ENCODE measurements around the gene KIFC3.
"Not testable (repeated sequence)": the region's sequence is repeated elsewhere in the genome, so short reads cannot be mapped to it uniquely, and the experiment has no call there.

KIFC3 gene

DNA sequence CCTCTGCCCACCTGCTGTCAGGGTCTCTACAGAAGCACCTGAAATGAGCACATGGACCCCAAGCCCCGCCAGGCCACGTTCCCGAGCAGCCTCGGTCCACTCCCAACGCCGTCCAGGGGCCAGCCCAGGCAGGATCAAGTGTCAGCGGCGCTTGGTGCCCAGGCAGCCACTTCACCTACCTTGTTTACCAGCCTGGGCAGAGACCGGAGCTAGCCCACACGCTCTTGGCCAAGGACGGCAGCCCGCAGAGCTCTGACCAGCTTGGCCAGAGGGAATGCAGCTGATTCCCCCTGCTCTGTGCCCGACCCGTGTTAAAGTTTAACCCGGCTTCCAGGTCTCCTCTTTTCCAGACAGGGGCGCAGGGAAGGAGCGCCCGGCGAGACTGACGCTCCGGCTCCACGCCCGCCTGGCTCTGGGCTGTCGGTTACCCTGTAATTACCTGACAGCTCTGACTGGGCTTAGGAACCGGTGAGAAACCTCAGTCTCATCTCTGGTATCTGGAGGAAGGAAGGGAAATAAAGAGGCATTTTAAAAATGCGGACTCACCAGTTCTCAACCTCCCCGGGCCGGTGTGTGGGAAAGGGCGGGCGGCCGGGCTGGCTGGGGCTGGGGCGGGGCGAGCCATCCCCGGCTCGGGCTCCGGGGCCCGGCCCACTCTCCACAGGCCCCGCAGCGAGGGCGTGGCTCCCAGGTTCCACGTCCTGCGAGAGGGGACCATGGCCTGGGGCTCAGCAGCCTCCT lies 4.6 kb downstream of the KIFC3 start:
- DNase-seq (ENCODE audit: low read depth): no peak
- TF ChIP-seq, protein P1, sequence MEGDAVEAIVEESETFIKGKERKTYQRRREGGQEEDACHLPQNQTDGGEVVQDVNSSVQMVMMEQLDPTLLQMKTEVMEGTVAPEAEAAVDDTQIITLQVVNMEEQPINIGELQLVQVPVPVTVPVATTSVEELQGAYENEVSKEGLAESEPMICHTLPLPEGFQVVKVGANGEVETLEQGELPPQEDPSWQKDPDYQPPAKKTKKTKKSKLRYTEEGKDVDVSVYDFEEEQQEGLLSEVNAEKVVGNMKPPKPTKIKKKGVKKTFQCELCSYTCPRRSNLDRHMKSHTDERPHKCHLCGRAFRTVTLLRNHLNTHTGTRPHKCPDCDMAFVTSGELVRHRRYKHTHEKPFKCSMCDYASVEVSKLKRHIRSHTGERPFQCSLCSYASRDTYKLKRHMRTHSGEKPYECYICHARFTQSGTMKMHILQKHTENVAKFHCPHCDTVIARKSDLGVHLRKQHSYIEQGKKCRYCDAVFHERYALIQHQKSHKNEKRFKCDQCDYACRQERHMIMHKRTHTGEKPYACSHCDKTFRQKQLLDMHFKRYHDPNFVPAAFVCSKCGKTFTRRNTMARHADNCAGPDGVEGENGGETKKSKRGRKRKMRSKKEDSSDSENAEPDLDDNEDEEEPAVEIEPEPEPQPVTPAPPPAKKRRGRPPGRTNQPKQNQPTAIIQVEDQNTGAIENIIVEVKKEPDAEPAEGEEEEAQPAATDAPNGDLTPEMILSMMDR (conservative IDR thresholded peaks at IDR 0.05; ENCODE audit: control insufficient read depth, insufficient read depth, low read depth, low read length): no peak
- no peak overlapping the region for H3K4me3 ChIP-seq (ENCODE audit: control insufficient read depth, low read depth, low read length)

DNA sequence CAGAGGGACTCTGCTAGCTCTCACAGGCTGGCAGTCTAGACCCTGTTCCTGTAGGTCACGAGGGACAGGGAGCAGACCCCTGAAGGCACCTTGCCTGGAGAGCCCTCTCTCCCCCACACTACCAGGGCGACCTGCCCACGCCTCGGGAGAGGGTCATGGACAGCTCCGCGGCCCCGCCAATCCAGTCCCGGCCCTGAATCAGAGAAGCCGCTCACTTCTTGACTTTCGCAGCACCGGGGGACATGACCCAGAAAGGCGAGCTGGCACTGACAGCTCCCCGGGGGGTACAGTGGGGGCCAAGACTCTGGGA lies 5.1 kb downstream of the KIFC3 start:
- no peak for DNase-seq (ENCODE audit: low read depth)
- TF ChIP-seq, protein P1 (conservative IDR thresholded peaks at IDR 0.05; ENCODE audit: control insufficient read depth, insufficient read depth, low read depth, low read length): no peak
- no peak overlapping the region for H3K4me3 ChIP-seq (ENCODE audit: control insufficient read depth, low read depth, low read length)

DNA sequence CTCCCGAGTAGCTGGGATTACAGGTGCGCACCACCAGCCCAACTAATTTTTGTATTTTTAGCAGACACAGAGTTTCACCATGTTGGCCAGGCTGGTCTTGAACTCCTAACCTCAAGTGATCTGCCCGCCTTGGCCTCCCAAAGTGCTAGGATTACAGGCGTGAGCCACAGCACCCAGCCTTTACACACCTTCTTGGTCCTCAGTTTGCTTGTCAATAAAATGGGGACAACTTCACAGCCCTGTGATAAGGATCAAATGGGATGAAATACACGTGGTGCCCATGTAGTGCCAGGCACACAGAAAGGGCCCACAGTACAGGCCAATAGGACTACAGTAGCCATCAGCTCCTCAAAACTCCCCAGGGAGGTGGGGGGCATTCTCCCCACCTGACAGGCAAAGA lies 6.3 kb downstream of the KIFC3 start:
- DNase-seq (ENCODE audit: low read depth); H3K4me3 ChIP-seq (ENCODE audit: control insufficient read depth, low read depth, low read length): not testable (repeated sequence)

DNA sequence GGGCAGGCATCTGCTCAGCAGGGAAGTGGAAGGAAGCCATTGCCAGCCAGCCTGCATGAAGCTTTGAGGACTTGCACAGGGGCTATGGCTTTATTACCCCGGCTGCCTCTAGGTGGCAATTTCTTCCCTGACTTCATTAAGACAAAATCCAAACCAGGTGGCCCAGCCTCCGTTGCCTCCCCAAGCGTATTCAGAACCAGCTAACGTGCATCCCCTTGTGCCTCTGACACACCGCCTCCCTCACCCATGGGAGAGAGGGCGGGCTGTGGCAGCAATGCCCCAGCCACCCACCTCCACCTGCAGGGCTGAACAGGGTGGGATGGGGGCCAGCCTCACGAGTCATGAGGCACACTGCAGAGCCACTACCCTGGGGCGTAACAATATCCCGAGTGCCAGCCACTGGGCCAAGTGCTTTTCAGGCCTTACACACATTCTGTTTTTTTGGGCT lies 6.8 kb downstream of the KIFC3 start:
- no peak overlapping the region for H3K4me3 ChIP-seq (ENCODE audit: control insufficient read depth, low read depth, low read length)
- TF ChIP-seq, protein P1 (conservative IDR thresholded peaks at IDR 0.05; ENCODE audit: control insufficient read depth, insufficient read depth, low read depth, low read length): peak; percentile 35
- DNase-seq (ENCODE audit: low read depth): peak; percentile 49

DNA sequence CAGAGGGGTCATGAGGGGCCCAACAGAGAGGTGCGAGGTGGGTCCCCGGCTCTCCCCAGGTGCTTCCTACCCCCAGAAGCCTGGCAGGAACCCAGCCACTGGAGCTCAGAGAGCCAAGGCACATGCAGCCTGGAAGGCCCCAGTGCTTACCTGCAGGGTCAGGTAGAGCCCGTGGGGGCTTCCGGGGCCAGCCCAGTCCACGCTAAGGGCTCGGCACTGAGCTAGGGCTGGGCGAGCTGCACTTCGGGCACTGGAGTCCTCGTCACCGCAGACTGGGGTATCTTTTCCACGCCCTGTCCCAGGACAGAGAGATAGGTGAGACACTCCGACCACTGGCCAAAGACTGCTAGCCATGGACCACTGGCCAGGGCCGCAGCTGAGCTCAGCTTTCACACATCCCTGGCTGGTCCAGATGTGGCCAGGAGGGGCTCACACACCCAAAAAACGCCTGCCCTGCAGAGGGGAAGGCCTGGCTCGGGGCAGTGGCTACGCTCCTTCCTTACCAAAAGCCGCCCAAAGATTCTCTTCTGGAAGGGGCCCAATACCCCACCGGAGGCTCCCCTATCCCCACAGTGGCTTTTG lies 7.4 kb downstream of the KIFC3 start:
- no peak overlapping the region for H3K4me3 ChIP-seq (ENCODE audit: control insufficient read depth, low read depth, low read length)
- no peak for DNase-seq (ENCODE audit: low read depth)
- TF ChIP-seq, protein P1 (conservative IDR thresholded peaks at IDR 0.05; ENCODE audit: control insufficient read depth, insufficient read depth, low read depth, low read length): no peak

DNA sequence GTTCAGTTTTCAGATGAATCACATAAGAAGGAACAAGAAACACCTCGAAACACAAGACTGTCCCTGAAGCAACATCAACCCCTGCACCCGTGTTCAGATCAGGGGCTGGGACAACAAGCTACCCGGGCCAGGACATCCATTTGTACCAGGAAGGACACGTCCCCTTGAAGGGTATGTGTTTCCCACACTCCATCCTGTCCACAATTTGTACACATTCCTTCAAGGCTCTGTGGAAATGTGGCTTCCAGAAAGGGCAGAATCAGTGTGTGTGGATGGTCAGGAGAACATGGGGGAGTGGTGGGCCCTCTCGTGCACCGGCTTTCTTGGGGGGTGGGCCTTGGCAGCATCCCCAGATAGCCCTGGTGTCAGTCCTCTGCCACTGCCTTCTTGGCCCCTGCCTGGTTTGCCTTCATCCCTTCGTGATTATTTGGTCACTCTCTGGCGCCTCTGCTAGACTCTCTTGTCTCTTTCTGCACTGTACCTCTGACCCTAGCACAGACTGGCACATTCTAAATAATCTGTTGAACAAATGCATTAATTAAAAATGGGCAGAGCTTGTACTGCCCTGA lies 10.3 kb downstream of the KIFC3 start:
- TF ChIP-seq, protein P1 (conservative IDR thresholded peaks at IDR 0.05; ENCODE audit: control insufficient read depth, insufficient read depth, low read depth, low read length): no peak
- no peak for DNase-seq (ENCODE audit: low read depth)
- H3K4me3 ChIP-seq (ENCODE audit: control insufficient read depth, low read depth, low read length): no peak overlapping the region

DNA sequence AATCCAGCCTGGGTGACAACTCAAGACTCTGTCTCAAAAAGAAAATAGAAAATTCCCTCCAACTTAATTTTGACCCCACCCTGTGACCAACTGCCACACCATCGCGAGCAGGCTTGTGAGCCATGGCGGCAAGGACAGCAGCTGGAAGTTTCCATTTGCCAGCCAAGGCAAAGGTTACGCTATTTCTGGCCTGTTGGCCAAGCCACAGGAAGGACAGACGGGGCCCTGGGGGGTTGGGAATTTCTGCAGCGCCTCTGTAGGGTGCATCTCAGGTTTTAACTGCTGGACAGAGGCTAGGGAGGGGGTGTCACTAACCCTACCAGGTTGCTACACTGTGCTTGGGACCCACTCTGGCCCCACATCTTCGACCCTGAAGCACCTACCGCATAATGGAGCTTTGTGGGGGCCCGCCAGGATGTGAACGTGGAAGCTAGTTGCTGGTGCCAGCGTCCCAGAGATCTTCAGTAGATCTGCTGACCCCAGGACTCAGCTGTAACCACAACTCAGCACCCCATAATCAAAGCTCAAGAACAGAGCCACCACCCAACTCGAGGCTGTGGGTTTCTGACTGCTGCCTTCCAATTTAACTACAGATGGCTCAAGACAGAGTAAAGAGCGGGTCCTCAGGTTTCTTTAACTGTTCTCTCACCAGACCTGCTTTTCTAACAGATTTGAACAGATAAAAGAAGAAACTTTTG lies 10.9 kb downstream of the KIFC3 start:
- no peak for DNase-seq (ENCODE audit: low read depth)
- H3K4me3 ChIP-seq (ENCODE audit: control insufficient read depth, low read depth, low read length): no peak overlapping the region
- TF ChIP-seq, protein P1 (conservative IDR thresholded peaks at IDR 0.05; ENCODE audit: control insufficient read depth, insufficient read depth, low read depth, low read length): no peak

Data from fibroblast of mammary gland (primary cell).